ENCODE data around the gene SV2B. TPM values are rescaled to one million over a fixed set of nuclear protein-coding genes. Genes with fewer than 3 reads are reported as not detected.

SV2B gene
- total RNA-seq, result 0.13 TPM in 1 of 2 replicates, not detected in the other

DNA sequence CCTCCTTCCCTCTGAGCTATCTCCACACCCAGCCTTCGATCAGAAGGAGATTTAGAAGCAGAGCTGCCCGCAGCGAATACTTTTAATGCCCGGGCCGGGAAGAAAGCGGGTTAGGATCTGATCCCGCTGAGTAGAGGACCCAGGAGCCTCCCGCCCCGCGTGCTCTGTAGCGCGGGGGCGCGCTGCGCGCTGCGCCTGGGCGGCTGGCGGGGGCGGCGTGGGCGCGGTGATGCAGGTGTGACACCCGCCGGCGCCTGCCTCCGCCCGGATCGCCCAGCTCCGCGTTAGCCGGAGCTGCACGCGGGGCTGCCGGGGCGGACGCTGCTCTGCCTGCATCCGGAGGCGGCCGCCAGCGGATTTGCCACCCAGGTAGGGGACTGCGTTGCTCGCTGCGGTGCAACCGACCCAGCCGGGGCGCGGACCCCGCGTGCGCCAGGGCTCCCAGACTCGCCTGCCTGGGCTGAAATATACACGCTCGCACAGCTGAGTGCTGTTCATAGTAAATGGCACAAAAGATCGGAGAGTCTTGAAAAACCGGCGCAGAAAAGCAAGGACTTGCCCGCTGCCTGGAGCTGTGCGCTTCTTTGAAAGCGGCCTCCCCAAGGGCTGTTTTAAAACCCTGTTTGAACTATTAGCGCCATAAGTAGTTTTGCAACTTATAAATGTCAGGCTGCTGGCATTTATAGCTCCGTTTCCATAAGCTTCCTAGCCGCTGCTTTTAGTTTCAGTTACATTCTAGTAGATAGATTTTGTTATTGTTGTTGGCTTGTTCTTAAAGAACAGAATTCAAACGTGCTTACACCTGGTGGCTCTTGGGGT lies at the start of gene SV2B:
TSS of gene SV2B (plus strand) at position 263 of the 819 bp plus-strand sequence. CDS start 126,007 bp downstream, outside the sequence.

Other genes with a start within 250 kb of the SV2B start
- 72.6 and 84.4 TPM in 2 replicates for gene FURIN, start 231.7 kb upstream of the SV2B start, total RNA-seq
- 16.2 and 22.8 TPM in 2 replicates for gene FES, start 215.8 kb upstream of the SV2B start, total RNA-seq
- 7.4 and 28.7 TPM in 2 replicates for gene MAN2A2, start 197.0 kb upstream of the SV2B start, total RNA-seq
- gene HDDC3, start 167.7 kb upstream of the SV2B start, total RNA-seq, result 20.8 and 26.5 TPM in 2 replicates
- 38.3 and 43.2 TPM in 2 replicates for gene UNC45A, start 165.0 kb upstream of the SV2B start, total RNA-seq
- gene RCCD1, start 145.4 kb upstream of the SV2B start, total RNA-seq, result 20.8 and 23.5 TPM in 2 replicates
- gene PRC1, start 105.7 kb upstream of the SV2B start, total RNA-seq, result 55.7 and 93.7 TPM in 2 replicates
- gene VPS33B, start 77.7 kb upstream of the SV2B start, total RNA-seq, result 10.9 and 16.6 TPM in 2 replicates